D721Med (cell line): ENCODE measurements around the gene RPRD2.
A peak's percentile ranks its signal among the peaks of the same experiment; 100 is the strongest.

Source experiments
- DNase-seq: peaks from one replicate; pipeline ENCODE4 v3.0.0; 2011; ENCODE audit warnings: low spot score; ENCODE audit not compliant: insufficient read length
- FAIRE-seq: peaks from 2 replicates; lab custom pipeline; 2011; peaks lifted over from hg19 to GRCh38; lab: Jason Lieb, UNC
- TF ChIP-seq, protein P1 (sequence below): IDR thresholded peaks from 2 replicates; pipeline ENCODE4 v1.5.1; 2012; ENCODE audit warnings: mild to moderate bottlenecking, control low read depth; ENCODE audit not compliant: insufficient read depth; ENCODE audit errors: missing control alignments

RPRD2 gene

GRCh38 chr1:150407330-150407729 is 43.4 kb downstream of the RPRD2 start:
- TF ChIP-seq, protein P1, sequence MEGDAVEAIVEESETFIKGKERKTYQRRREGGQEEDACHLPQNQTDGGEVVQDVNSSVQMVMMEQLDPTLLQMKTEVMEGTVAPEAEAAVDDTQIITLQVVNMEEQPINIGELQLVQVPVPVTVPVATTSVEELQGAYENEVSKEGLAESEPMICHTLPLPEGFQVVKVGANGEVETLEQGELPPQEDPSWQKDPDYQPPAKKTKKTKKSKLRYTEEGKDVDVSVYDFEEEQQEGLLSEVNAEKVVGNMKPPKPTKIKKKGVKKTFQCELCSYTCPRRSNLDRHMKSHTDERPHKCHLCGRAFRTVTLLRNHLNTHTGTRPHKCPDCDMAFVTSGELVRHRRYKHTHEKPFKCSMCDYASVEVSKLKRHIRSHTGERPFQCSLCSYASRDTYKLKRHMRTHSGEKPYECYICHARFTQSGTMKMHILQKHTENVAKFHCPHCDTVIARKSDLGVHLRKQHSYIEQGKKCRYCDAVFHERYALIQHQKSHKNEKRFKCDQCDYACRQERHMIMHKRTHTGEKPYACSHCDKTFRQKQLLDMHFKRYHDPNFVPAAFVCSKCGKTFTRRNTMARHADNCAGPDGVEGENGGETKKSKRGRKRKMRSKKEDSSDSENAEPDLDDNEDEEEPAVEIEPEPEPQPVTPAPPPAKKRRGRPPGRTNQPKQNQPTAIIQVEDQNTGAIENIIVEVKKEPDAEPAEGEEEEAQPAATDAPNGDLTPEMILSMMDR, result no peak
- peak; percentile 21 for FAIRE-seq
- DNase-seq, result no peak

GRCh38 chr1:150408800-150409199 is 44.9 kb downstream of the RPRD2 start:
- TF ChIP-seq, protein P1, result no peak
- FAIRE-seq, result no peak
- DNase-seq, result no peak

GRCh38 chr1:150409504-150410362 is 45.8 kb downstream of the RPRD2 start:
- TF ChIP-seq, protein P1, result no peak
- FAIRE-seq (no peak), DNase-seq (no peak)

DNA sequence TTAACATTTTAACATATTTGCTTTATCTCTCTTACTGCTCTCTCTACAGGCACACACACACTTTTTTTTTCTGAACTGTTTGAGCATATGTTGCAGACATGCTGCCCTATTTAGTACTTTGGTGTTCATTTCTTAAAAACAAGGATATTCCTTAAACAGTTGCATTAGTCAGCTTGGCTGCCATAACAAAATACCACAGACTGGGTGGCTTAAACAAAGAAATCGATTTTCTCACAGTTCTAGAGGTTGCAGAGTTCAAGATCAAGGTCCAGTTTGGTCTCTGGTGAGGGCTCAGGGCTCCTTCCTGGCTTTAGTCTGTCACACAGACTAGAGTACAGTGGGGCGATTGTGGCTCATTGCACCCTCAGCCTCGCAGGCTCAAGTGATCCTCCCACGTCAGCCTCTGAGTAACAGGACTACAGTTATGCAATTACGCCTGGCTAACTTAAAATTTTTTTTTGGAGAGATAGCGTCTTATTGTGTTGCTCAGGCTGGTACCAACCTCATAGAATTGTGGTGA is 46.7 kb downstream of the RPRD2 start:
- TF ChIP-seq, protein P1, result no peak
- FAIRE-seq (no peak), DNase-seq (no peak)

- no peak for DNase-seq
- TF ChIP-seq, protein P1, result no peak
- no peak for FAIRE-seq
These were observed 50.6 kb downstream of the RPRD2 start for GRCh38 chr1:150414592-150414991.

DNA sequence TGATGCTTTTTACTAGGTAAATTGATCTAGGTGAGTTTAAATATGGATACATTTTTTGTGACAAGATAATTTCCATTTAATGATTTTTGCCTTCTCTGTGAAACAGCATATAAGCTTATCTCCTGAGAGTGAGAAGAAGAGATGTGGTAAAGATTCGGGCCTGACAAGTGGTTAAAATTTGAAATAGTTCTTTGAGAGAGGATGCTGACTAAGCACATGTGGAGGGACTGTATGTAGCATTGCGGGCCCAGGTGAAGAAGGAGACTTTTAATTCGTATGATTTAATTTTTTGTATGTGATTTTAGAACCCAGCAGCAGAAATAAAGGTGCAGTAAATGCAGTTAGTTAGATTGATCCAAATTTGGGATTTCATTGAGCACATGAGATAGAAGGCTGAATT is 51.9 kb downstream of the RPRD2 start:
- no peak for FAIRE-seq
- TF ChIP-seq, protein P1, result no peak
- no peak for DNase-seq
